ENCODE results near the gene NPTX1.

Gene NPTX1

GRCh38 chr17:80499560-80499959 is 23.2 kb upstream of the NPTX1 start:
- TF ChIP-seq SPI1 (IDR thresholded peaks at IDR 0.05; ENCODE audit: borderline replicate concordance, low read depth) = no peak
- TF ChIP-seq, protein P1, sequence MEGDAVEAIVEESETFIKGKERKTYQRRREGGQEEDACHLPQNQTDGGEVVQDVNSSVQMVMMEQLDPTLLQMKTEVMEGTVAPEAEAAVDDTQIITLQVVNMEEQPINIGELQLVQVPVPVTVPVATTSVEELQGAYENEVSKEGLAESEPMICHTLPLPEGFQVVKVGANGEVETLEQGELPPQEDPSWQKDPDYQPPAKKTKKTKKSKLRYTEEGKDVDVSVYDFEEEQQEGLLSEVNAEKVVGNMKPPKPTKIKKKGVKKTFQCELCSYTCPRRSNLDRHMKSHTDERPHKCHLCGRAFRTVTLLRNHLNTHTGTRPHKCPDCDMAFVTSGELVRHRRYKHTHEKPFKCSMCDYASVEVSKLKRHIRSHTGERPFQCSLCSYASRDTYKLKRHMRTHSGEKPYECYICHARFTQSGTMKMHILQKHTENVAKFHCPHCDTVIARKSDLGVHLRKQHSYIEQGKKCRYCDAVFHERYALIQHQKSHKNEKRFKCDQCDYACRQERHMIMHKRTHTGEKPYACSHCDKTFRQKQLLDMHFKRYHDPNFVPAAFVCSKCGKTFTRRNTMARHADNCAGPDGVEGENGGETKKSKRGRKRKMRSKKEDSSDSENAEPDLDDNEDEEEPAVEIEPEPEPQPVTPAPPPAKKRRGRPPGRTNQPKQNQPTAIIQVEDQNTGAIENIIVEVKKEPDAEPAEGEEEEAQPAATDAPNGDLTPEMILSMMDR (IDR thresholded peaks at IDR 0.05; ENCODE audit: insufficient read depth, low read length) = no peak
- H3K27ac ChIP-seq (replicated peaks) = no peak overlapping the region

DNA sequence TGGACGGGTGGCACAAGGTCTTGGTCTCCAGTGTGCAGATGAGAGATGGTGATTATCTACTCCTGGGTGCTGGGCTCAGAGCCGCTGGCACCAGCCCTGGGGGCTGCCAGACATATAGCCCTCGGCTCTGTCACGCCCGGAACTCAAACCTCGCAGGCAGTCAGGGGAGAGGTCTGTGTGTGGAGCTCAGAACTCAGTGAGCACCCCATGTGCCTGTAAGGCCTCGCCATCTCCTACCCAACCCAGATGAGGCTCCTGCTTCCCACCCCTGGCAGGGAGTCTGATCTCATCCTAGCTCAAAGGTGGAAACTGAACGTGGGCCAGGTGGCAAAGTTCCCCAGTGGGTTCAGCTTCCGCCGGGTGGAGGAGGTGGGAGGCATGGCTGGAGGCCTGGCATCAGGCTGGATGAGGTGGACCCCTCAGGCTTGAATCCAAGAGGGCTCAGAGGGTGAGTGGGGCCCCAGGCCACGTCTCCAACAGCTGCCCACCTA is 22.6 kb upstream of the NPTX1 start:
- no peak overlapping the region for H3K27ac ChIP-seq (replicated peaks)

More at GRCh38 chr17:80499560-80499959, 23.2 kb upstream of the NPTX1 start:
- peaks cover 2% of the 10 kb centered on the region for H3K27me3 ChIP-seq (ENCODE audit: insufficient read depth, poor library complexity, severe bottlenecking)
- no peak for DNase-seq (ENCODE audit: low read depth in 1 of 2, low spot score in 1 of 2)
- no peak overlapping the region for H3K4me3 ChIP-seq (replicated peaks; ENCODE audit: insufficient read depth, low read length)

DNA sequence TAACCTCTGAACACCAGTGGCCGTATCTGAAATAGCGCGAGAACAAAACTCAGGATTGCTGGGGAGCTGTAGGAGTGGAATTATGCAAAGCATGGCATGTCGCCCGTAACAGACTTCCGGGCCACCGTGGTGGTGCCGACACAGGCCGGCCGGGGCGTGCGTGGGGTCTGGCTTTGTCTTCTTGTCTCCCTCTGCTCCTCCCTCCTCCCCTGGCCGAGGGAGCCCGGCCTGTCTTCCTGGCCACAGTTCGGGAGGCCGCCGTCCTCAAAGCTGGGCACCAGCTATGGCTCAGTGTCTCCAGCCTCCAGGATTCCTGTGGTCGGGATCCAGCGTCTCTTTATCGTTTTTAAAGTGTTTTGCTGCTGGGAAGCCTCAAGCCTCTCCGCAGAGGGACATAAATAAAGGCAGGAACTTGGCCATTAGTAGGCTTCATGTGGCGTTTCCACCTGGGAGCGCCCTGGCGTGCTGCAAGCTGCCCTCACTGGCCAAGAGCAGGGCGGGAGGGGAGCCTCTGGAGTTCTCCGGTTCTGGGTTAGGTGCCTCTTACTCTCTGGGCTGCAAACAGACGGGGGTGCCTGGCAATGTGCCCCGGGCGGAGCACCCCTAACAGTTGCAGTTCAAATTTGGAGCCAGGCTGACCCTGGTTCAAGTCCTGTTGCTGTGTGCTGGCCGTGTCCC is 22.0 kb upstream of the NPTX1 start:
- no peak overlapping the region for H3K4me3 ChIP-seq (replicated peaks; ENCODE audit: insufficient read depth, low read length)
- TF ChIP-seq REST (IDR thresholded peaks at IDR 0.05; ENCODE audit: insufficient replicate concordance, low read depth) = no peak
- TF ChIP-seq, protein P1 (IDR thresholded peaks at IDR 0.05; ENCODE audit: insufficient read depth, low read length) = no peak
- no peak for TF ChIP-seq GABPA (IDR thresholded peaks at IDR 0.05; ENCODE audit: low read depth)
- TF ChIP-seq POLR2AphosphoS5 (IDR thresholded peaks at IDR 0.05; ENCODE audit: low read depth) = no peak
- TF ChIP-seq SPI1 (IDR thresholded peaks at IDR 0.05; ENCODE audit: borderline replicate concordance, low read depth) = no peak
- H3K27ac ChIP-seq (replicated peaks) = no peak overlapping the region
- H3K27me3 ChIP-seq (ENCODE audit: insufficient read depth, poor library complexity, severe bottlenecking) = peaks cover 2% of the 10 kb centered on the region
- no peak for DNase-seq (ENCODE audit: low read depth in 1 of 2, low spot score in 1 of 2)

More for the DNA sequence above, 22.6 kb upstream of the NPTX1 start:
- DNase-seq (ENCODE audit: low read depth in 1 of 2, low spot score in 1 of 2) = no peak
- Histone ChIP-seq H3K27me3 (ENCODE audit: insufficient read depth, poor library complexity, severe bottlenecking) (peaks cover 2% of the 10 kb centered on the region), H3K4me3 (replicated peaks; ENCODE audit: insufficient read depth, low read length) (no peak overlapping the region)
- TF ChIP-seq SPI1 (IDR thresholded peaks at IDR 0.05; ENCODE audit: borderline replicate concordance, low read depth) (no peak), GABPA (IDR thresholded peaks at IDR 0.05; ENCODE audit: low read depth) (no peak)
- TF ChIP-seq, protein P1 (IDR thresholded peaks at IDR 0.05; ENCODE audit: insufficient read depth, low read length) = no peak

DNA sequence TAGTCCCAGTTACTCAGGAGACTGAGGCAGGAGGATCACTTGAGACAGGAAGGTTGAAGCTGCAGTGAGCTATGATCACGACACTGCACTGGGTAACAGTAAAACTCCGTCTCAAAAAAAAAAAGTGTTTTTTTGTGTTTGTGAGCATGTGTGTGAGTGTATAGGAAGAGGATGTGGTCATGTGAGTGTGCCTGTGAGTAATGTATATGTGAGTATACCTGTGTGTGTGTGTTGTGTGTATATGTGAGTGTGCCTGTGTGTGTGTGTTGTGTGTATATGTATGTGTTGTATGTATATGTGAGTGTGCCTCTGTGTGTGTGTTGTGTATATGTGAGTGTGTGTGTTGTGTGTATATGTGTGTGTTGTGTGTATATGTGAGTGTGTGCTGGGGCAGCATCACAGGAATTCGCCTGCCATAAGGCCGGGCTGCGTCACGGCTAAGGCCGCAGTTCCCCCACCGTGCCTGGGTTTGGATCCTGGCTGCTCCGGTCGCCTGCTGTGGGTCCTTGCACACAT is 21.4 kb upstream of the NPTX1 start:
- no peak for DNase-seq (ENCODE audit: low read depth in 1 of 2, low spot score in 1 of 2)
- peaks cover 2% of the 10 kb centered on the region for H3K27me3 ChIP-seq (ENCODE audit: insufficient read depth, poor library complexity, severe bottlenecking)
- TF ChIP-seq POLR2AphosphoS5 (IDR thresholded peaks at IDR 0.05; ENCODE audit: low read depth) (no peak), GABPA (IDR thresholded peaks at IDR 0.05; ENCODE audit: low read depth) (no peak), REST (IDR thresholded peaks at IDR 0.05; ENCODE audit: insufficient replicate concordance, low read depth) (no peak), SPI1 (IDR thresholded peaks at IDR 0.05; ENCODE audit: borderline replicate concordance, low read depth) (no peak)
- TF ChIP-seq, protein P1 (IDR thresholded peaks at IDR 0.05; ENCODE audit: insufficient read depth, low read length) = no peak
- H3K4me3 ChIP-seq (replicated peaks; ENCODE audit: insufficient read depth, low read length) = no peak overlapping the region
- H3K27ac ChIP-seq (replicated peaks) = no peak overlapping the region
